OCI-LY7 (cell line): ENCODE data around the gene MAGEF1. TPM values are rescaled to one million over a fixed set of nuclear protein-coding genes. Genes with fewer than 3 reads are reported as not detected.

Experiments used
- BruUV-seq: library from RNA; stranded (reverse); fragments of 400-500 nt; replicated peaks from 2 replicates; lab custom pipeline; 2021; lab: Mats Ljungman, UMichigan
- CTCF ChIA-PET: fragments of 300-600 bp; sonication (Branson Sonifier 250); formaldehyde crosslinking; loops from one replicate; lab custom pipeline; 2022; ENCODE audit warnings: antibody characterized with exemption; ENCODE audit not compliant: unreplicated experiment; lab: Charles Lee
- POLR2A ChIA-PET: fragments of 300-600 bp; sonication (Branson Sonifier 250); formaldehyde crosslinking; loops from one replicate; lab custom pipeline; 2022; ENCODE audit warnings: antibody characterized with exemption; lab: Charles Lee
- DNase-seq: peaks from one replicate; pipeline ENCODE4 v3.0.0-alpha.2; 2015; ENCODE audit warnings: low spot score
- H2AFZ ChIP-seq: fragments of 200-600 bp; sonication (generic), shearing (Covaris generic); 2 replicates; pipeline ENCODE4 v1.6.1; 2014; ENCODE audit warnings: mild to moderate bottlenecking, antibody characterized with exemption, low read length, moderate library complexity
- H3K27ac ChIP-seq: fragments of 200-600 bp; sonication (generic); 2 replicates; pipeline ENCODE4 v1.5.1; 2014; ENCODE audit warnings: mixed run types, low read depth, mild to moderate bottlenecking, moderate library complexity, low read length, inconsistent platforms; ENCODE audit not compliant: poor library complexity, severe bottlenecking
- H3K36me3 ChIP-seq: fragments of 200-600 bp; sonication (generic); 2 replicates; pipeline ENCODE4 v1.6.1; 2014; ENCODE audit warnings: mild to moderate bottlenecking, antibody characterized with exemption, low read length, moderate library complexity, mixed read lengths; ENCODE audit not compliant: insufficient read depth
- H3K4me1 ChIP-seq: fragments of 200-600 bp; sonication (generic); 2 replicates; pipeline ENCODE4 v1.5.1; 2014; ENCODE audit warnings: mild to moderate bottlenecking, low read length; ENCODE audit not compliant: insufficient read depth, poor library complexity, severe bottlenecking
- H3K4me2 ChIP-seq: fragments of 200-600 bp; sonication (generic); 2 replicates; pipeline ENCODE4 v1.6.1; 2014; ENCODE audit warnings: mild to moderate bottlenecking, low read length
- H3K4me3 ChIP-seq: fragments of 200-600 bp; sonication (generic); 2 replicates; pipeline ENCODE4 v1.5.1; 2014; ENCODE audit warnings: mild to moderate bottlenecking, low read depth, low read length; ENCODE audit not compliant: poor library complexity, severe bottlenecking
- H3K79me2 ChIP-seq: fragments of 200-600 bp; sonication (generic); 2 replicates; pipeline ENCODE4 v1.6.1; 2016; ENCODE audit warnings: low read depth, mild to moderate bottlenecking, low read length, moderate library complexity, mixed read lengths; ENCODE audit not compliant: insufficient read depth
- H3K9me2 ChIP-seq: fragments of 200-600 bp; sonication (generic); 2 replicates; pipeline ENCODE4 v1.6.1; 2016; ENCODE audit warnings: mild to moderate bottlenecking, low read length, mixed read lengths; ENCODE audit not compliant: insufficient read depth
- H3K9me3 ChIP-seq: fragments of 200-600 bp; sonication (generic); 2 replicates; pipeline ENCODE4 v1.6.1; 2014; ENCODE audit warnings: mild to moderate bottlenecking, mixed run types, low read length, mixed read lengths
- H4K20me1 ChIP-seq: fragments of 200-600 bp; sonication (generic); 2 replicates; pipeline ENCODE4 v1.6.1; 2014; ENCODE audit warnings: mild to moderate bottlenecking, antibody characterized with exemption, low read length, moderate library complexity, mixed read lengths; ENCODE audit not compliant: insufficient read depth
- EZH2phosphoT487 ChIP-seq: fragments of 200-600 bp; sonication (generic); IDR thresholded peaks from 2 replicates; pipeline ENCODE4 v1.6.1; 2018; ENCODE audit warnings: low read depth, borderline replicate concordance, mild to moderate bottlenecking, mixed run types, antibody characterized with exemption, low read length, moderate library complexity, mixed read lengths
- intact Hi-C: fragments of 100-400 bp; cut with micrococcal nuclease; formaldehyde crosslinking; loops from one replicate; pipeline ENCODE4 v1.10.0; 2022; ENCODE audit not compliant: unreplicated experiment
- total RNA-seq, 2 experiments: library from RNA; depleted of rRNA in 1 of 2; stranded (reverse); fragments of >200 nt in 1 of 2; shearing (Covaris generic) in 1 of 2; gene quantifications; 2 replicates each; pipeline ENCODE4 v1.2.3, GENCODE V29; 2014 to 2022
- TF ChIP-seq, protein P1 (sequence below): fragments of 200-600 bp; sonication (generic); conservative IDR thresholded peaks from 2 replicates; pipeline ENCODE4 v1.5.1; 2014; ENCODE audit warnings: mild to moderate bottlenecking, antibody characterized with exemption, low read length, moderate library complexity, mixed read lengths

MAGEF1 gene
- total RNA-seq, 2 experiments from 2014 or later = 29.2 to 47.8 TPM

DNA sequence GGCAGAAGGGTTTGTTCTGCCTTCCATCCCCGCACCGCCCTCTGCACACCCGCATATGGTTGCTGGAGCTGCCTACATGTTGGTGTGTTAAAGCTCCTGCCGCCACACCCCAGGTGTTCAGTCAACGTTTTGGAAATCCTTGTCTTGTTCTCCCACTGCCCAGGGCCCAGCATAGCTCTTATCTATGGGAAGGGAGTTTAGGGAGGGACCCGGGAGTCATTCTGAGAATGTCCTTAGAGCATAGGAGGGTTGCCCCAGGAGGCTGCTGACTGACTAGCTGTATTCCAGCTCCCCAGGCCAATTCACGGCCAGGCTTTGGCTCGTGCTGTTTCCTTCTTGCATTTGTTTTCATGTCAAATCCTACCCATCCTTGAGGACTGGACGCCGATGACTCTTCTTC is 46.8 kb downstream of the MAGEF1 start:
- no peak overlapping the region for H2AFZ ChIP-seq
- no peaks in the 10 kb centered on the region for H3K4me1 ChIP-seq
- H3K79me2 ChIP-seq = no peaks in the 10 kb centered on the region
- ChIA-PET CTCF (no interaction called here), POLR2A (no interaction called here)
- DNase-seq = no peak
- no peaks in the 10 kb centered on the region for H3K9me2 ChIP-seq
- no peaks in the 10 kb centered on the region for H4K20me1 ChIP-seq
- no peak overlapping the region for H3K4me2 ChIP-seq
- no peaks in the 10 kb centered on the region for H3K9me3 ChIP-seq
- TF ChIP-seq, protein P1, sequence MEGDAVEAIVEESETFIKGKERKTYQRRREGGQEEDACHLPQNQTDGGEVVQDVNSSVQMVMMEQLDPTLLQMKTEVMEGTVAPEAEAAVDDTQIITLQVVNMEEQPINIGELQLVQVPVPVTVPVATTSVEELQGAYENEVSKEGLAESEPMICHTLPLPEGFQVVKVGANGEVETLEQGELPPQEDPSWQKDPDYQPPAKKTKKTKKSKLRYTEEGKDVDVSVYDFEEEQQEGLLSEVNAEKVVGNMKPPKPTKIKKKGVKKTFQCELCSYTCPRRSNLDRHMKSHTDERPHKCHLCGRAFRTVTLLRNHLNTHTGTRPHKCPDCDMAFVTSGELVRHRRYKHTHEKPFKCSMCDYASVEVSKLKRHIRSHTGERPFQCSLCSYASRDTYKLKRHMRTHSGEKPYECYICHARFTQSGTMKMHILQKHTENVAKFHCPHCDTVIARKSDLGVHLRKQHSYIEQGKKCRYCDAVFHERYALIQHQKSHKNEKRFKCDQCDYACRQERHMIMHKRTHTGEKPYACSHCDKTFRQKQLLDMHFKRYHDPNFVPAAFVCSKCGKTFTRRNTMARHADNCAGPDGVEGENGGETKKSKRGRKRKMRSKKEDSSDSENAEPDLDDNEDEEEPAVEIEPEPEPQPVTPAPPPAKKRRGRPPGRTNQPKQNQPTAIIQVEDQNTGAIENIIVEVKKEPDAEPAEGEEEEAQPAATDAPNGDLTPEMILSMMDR = no peak
- TF ChIP-seq EZH2phosphoT487 = no peak
- no peaks in the 10 kb centered on the region for H3K36me3 ChIP-seq
- H3K27ac ChIP-seq = no peak overlapping the region
- intact Hi-C loops = no loop called here
- BruUV-seq = no TSS peak
- no peak overlapping the region for H3K4me3 ChIP-seq

DNA sequence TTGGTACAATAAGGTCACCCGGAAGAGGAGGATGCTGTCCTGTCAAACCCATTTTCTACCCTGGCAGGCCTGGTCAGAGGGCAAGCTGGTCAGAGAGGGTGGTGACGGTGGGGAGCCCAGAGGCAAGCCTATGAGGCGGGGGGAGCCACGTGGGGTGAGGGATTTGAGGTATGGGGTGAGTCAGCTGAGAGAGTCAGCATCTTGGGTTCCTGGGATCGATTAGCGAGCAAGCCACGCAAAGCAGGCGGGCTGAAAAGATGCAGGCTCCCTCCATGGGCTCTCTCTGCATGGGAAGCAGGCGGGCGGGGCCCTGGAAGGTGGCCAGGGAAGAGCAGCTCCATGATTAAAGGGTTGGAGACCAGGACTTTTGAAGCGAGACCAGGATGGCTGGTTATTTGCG is 48.1 kb downstream of the MAGEF1 start:
- ChIA-PET CTCF (no interaction called here), POLR2A (interaction anchor here (0.9 kb wide), 1 partner anchor 17 kb away, joined by 3 read pairs; no protein-coding TSS in a partner anchor)
- Histone ChIP-seq H3K4me3 (no peak overlapping the region), H2AFZ (no peak overlapping the region), H3K9me2 (no peaks in the 10 kb centered on the region), H3K79me2 (no peaks in the 10 kb centered on the region), H3K27ac (no peak overlapping the region), H3K4me2 (no peak overlapping the region), H4K20me1 (no peaks in the 10 kb centered on the region), H3K4me1 (no peaks in the 10 kb centered on the region), H3K9me3 (no peaks in the 10 kb centered on the region), H3K36me3 (no peaks in the 10 kb centered on the region)
- no peak for DNase-seq
- no TSS peak for BruUV-seq
- intact Hi-C loops = no loop called here
- TF ChIP-seq EZH2phosphoT487 = no peak
- TF ChIP-seq, protein P1 = no peak

DNA sequence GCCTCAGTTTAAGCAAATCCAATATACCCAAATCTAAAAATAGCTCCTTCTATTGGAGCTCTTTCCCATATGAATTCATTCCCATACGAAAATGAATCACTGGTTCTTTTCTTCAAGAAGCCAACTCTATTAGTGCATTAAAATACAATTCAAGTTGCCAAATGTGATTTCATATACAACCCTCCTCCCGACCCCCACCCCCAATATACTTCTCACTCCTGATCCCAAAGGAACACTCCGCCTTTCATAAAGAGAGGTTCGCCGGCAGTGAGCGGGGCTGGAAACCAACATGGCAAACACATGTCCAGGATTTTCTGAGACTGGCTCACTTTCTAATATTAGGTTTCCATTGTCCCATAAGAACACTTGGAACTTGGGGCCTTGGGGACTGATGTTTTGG is 48.5 kb downstream of the MAGEF1 start:
- no peaks in the 10 kb centered on the region for H3K79me2 ChIP-seq
- CTCF ChIA-PET = no interaction called here
- no peak overlapping the region for H3K27ac ChIP-seq
- no peak for TF ChIP-seq EZH2phosphoT487
- TF ChIP-seq, protein P1 = no peak
- DNase-seq = no peak
- POLR2A ChIA-PET = interaction anchor here (0.9 kb wide), 1 partner anchor 17 kb away, joined by 3 read pairs; no protein-coding TSS in a partner anchor
- H3K9me2 ChIP-seq = no peaks in the 10 kb centered on the region
- no TSS peak for BruUV-seq
- no peaks in the 10 kb centered on the region for H3K36me3 ChIP-seq
- no peak overlapping the region for H3K4me3 ChIP-seq
- no peaks in the 10 kb centered on the region for H4K20me1 ChIP-seq
- H3K9me3 ChIP-seq = no peaks in the 10 kb centered on the region
- intact Hi-C loops = no loop called here
- no peak overlapping the region for H2AFZ ChIP-seq
- H3K4me2 ChIP-seq = no peak overlapping the region
- H3K4me1 ChIP-seq = no peaks in the 10 kb centered on the region
